Thoracic aorta endothelial cell (primary cell): Measurements from ENCODE around the gene ZMYND8. TPM values are rescaled to one million over a fixed set of nuclear protein-coding genes. Genes with fewer than 3 reads are reported as not detected.

Source experiments
- small RNA-seq: library from RNA; depleted of rRNA; stranded (forward); fragments of <200 nt; gene quantifications from one replicate; pipeline ENCODE3, GENCODE V24; 2012
- total RNA-seq: library from RNA; depleted of rRNA; stranded (reverse); fragments of >200 nt; gene quantifications from 2 replicates; pipeline ENCODE4 v1.2.3, GENCODE V29; 2012

The ZMYND8 gene
- total RNA-seq = 69.5 and 72.9 TPM in 2 replicates

GRCh38 chr20:47356526-47357295, at the start of gene ZMYND8:
TSS of gene ZMYND8 (minus strand) at chr20:47356699. CDS start at chr20:47356670, 29 bp downstream.

Small RNA genes within 50 kb of the gene (small RNA-seq; reads per million reads assigned to genes)
- not detected for gene MIR3616

Other genes starting within 250 kb of the ZMYND8 start
- 43.6 and 48.3 TPM in 2 replicates for gene NCOA3, start 145.2 kb upstream of the ZMYND8 start, total RNA-seq